Parathyroid adenoma (tissue), 2 donors: ENCODE measurements around the gene PLEKHH1.

Experiments
- H2AFZ ChIP-seq: fragments of 300-600 bp; sonication (generic); one replicate; pipeline ENCODE4 v1.7.0; 2017; ENCODE audit warnings: antibody characterized with exemption, mild to moderate bottlenecking
- H3K27ac ChIP-seq: fragments of 300-600 bp; sonication (generic); one replicate; pipeline ENCODE4 v1.7.0; 2017
- H3K27me3 ChIP-seq: fragments of 300-600 bp; sonication (generic); one replicate; pipeline ENCODE4 v1.7.0; 2017; ENCODE audit warnings: low read length; ENCODE audit not compliant: control insufficient read depth, insufficient read depth
- H3K36me3 ChIP-seq: fragments of 300-600 bp; sonication (generic); one replicate; pipeline ENCODE4 v1.7.0; 2017; ENCODE audit warnings: low read length; ENCODE audit not compliant: control insufficient read depth, insufficient read depth
- H3K4me1 ChIP-seq: fragments of 300-600 bp; sonication (generic); one replicate; pipeline ENCODE4 v1.7.0; 2017; ENCODE audit warnings: control low read depth
- H3K4me2 ChIP-seq: fragments of 300-600 bp; sonication (generic); one replicate; pipeline ENCODE4 v1.7.0; 2017; ENCODE audit warnings: low read length
- H3K4me3 ChIP-seq: fragments of 300-600 bp; sonication (generic); one replicate; pipeline ENCODE4 v1.7.0; 2017; ENCODE audit warnings: low read depth, low read length
- H3K79me2 ChIP-seq: fragments of 300-600 bp; sonication (generic); one replicate; pipeline ENCODE4 v1.7.0; 2017; ENCODE audit warnings: control low read depth
- H3K9ac ChIP-seq: fragments of 300-600 bp; sonication (generic); one replicate; pipeline ENCODE4 v1.7.0; 2017; ENCODE audit warnings: mild to moderate bottlenecking
- H3K9me3 ChIP-seq: fragments of 300-600 bp; sonication (generic); one replicate; pipeline ENCODE4 v1.7.0; 2017; ENCODE audit warnings: low read length; ENCODE audit not compliant: control insufficient read depth
- CTCF ChIP-seq: fragments of 300-600 bp; sonication (generic); IDR thresholded peaks from one replicate; pipeline ENCODE4 v1.7.0; 2017; ENCODE audit warnings: antibody characterized with exemption, mild to moderate bottlenecking
- donor health status: primary hyperparathyroidism.

The PLEKHH1 gene

DNA sequence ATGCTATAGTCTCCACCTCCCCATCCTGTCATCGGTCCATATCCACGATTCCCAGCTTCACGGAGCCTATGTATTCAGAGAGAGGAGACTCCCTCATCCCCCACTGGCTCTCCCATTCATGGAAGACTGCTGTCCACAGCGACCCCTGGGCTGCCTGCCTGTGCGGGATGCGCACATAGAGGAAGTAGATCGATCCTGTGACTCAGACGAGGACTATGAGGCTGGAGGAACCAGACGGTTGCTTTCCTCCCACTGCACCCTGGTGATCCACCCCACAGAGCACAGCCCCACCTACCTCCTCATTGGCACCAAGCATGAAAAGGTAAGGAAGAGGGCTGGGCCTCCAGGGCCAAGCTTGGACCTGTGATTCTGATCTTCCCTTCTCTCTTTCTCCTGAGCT is 42.6 kb downstream of the PLEKHH1 start:
- no peak overlapping the region for H3K27ac ChIP-seq
- H3K4me3 ChIP-seq, result no peak overlapping the region
- H3K4me2 ChIP-seq, result no peak overlapping the region
- no peak overlapping the region for H3K9ac ChIP-seq
- H3K4me1 ChIP-seq, result no peaks in the 10 kb centered on the region
- no peaks in the 10 kb centered on the region for H3K36me3 ChIP-seq
- H2AFZ ChIP-seq, result no peak overlapping the region
- no peak for TF ChIP-seq CTCF
- H3K79me2 ChIP-seq, result no peaks in the 10 kb centered on the region
- no peaks in the 10 kb centered on the region for H3K9me3 ChIP-seq
- no peaks in the 10 kb centered on the region for H3K27me3 ChIP-seq

GRCh38 chr14:67576216-67576955 is 43.3 kb downstream of the PLEKHH1 start:
- Histone ChIP-seq H3K79me2 (no peaks in the 10 kb centered on the region), H3K9me3 (no peaks in the 10 kb centered on the region), H2AFZ (no peak overlapping the region), H3K27ac (no peak overlapping the region), H3K4me3 (no peak overlapping the region), H3K27me3 (no peaks in the 10 kb centered on the region), H3K4me1 (no peaks in the 10 kb centered on the region), H3K4me2 (no peak overlapping the region), H3K9ac (no peak overlapping the region), H3K36me3 (no peaks in the 10 kb centered on the region)
- TF ChIP-seq CTCF, result no peak

DNA sequence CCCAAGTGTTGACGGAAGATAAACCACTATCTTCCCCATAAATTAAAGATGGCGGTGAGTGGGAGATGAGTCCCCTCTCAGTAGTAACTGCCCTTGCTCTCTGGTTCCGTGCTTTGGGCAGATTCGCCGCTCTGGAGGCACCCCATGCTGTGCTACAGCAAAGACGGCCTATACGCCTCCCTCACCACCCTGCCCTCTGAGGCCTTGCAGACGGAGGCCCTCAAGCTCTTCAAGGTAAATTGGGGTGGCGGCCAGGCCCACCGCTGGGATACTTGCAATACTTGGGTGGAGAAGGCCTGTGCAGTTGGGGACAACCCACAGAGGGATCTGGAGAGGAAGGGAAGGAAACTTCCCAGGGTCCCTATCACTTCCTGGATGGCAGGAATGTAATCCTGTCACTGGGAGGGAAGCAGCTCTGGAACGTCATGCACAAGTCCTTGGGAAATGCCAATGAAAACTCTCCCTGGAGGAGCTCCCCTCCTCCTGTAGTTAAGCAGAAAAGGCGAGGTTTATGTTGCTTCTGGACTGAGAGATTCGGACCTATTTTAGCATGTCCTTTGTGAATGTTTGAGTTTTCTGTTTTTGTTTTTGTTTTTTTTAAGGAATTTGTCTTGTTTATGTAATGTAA is 44.2 kb downstream of the PLEKHH1 start:
- no peak for TF ChIP-seq CTCF
- H3K4me2 ChIP-seq, result no peak overlapping the region
- no peak overlapping the region for H3K9ac ChIP-seq
- no peaks in the 10 kb centered on the region for H3K27me3 ChIP-seq
- H3K4me1 ChIP-seq, result no peaks in the 10 kb centered on the region
- H3K4me3 ChIP-seq, result no peak overlapping the region
- no peaks in the 10 kb centered on the region for H3K36me3 ChIP-seq
- no peaks in the 10 kb centered on the region for H3K79me2 ChIP-seq
- H2AFZ ChIP-seq, result no peak overlapping the region
- no peak overlapping the region for H3K27ac ChIP-seq
- H3K9me3 ChIP-seq, result no peaks in the 10 kb centered on the region

GRCh38 chr14:67577909-67578749 is 45.0 kb downstream of the PLEKHH1 start:
- Histone ChIP-seq H3K9ac (no peak overlapping the region), H3K4me1 (no peaks in the 10 kb centered on the region), H3K4me3 (no peak overlapping the region), H3K9me3 (no peaks in the 10 kb centered on the region), H3K27ac (no peak overlapping the region), H3K79me2 (no peaks in the 10 kb centered on the region), H3K36me3 (no peaks in the 10 kb centered on the region), H3K27me3 (no peaks in the 10 kb centered on the region), H3K4me2 (no peak overlapping the region), H2AFZ (no peak overlapping the region)
- no peak for TF ChIP-seq CTCF
